ENCODE results near the gene CCDC90B.
A peak's percentile ranks its signal among the peaks of the same experiment; 100 is the strongest.

Gene CCDC90B

GRCh38 chr11:83255366-83255765 lies 30.8 kb downstream of the CCDC90B start:
- no peak for DNase-seq (ENCODE audit: low read depth)
- no peak overlapping the region for H3K4me3 ChIP-seq (ENCODE audit: low read depth, low read length)
- TF ChIP-seq, protein P1, sequence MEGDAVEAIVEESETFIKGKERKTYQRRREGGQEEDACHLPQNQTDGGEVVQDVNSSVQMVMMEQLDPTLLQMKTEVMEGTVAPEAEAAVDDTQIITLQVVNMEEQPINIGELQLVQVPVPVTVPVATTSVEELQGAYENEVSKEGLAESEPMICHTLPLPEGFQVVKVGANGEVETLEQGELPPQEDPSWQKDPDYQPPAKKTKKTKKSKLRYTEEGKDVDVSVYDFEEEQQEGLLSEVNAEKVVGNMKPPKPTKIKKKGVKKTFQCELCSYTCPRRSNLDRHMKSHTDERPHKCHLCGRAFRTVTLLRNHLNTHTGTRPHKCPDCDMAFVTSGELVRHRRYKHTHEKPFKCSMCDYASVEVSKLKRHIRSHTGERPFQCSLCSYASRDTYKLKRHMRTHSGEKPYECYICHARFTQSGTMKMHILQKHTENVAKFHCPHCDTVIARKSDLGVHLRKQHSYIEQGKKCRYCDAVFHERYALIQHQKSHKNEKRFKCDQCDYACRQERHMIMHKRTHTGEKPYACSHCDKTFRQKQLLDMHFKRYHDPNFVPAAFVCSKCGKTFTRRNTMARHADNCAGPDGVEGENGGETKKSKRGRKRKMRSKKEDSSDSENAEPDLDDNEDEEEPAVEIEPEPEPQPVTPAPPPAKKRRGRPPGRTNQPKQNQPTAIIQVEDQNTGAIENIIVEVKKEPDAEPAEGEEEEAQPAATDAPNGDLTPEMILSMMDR (conservative IDR thresholded peaks at IDR 0.05; ENCODE audit: low read depth, low read length) = no peak

GRCh38 chr11:83252941-83253340 lies 33.2 kb downstream of the CCDC90B start:
- no peak for DNase-seq (ENCODE audit: low read depth)
- no peak overlapping the region for H3K4me3 ChIP-seq (ENCODE audit: low read depth, low read length)
- TF ChIP-seq, protein P1 (conservative IDR thresholded peaks at IDR 0.05; ENCODE audit: low read depth, low read length) = no peak

GRCh38 chr11:83252266-83252665 lies 33.9 kb downstream of the CCDC90B start:
- TF ChIP-seq, protein P1 (conservative IDR thresholded peaks at IDR 0.05; ENCODE audit: low read depth, low read length) = no peak
- no peak for DNase-seq (ENCODE audit: low read depth)
- no peak overlapping the region for H3K4me3 ChIP-seq (ENCODE audit: low read depth, low read length)

- peak; percentile 83 for DNase-seq (ENCODE audit: low read depth)
- no peak overlapping the region for H3K4me3 ChIP-seq (ENCODE audit: low read depth, low read length)
- TF ChIP-seq, protein P1 (conservative IDR thresholded peaks at IDR 0.05; ENCODE audit: low read depth, low read length) = peak; percentile 76
Measured at GRCh38 chr11:83249972-83250593, 36.1 kb downstream of the CCDC90B start.

- TF ChIP-seq, protein P1 (conservative IDR thresholded peaks at IDR 0.05; ENCODE audit: low read depth, low read length) = no peak
- no peak overlapping the region for H3K4me3 ChIP-seq (ENCODE audit: low read depth, low read length)
Measured at GRCh38 chr11:83249445-83249844, 36.7 kb downstream of the CCDC90B start.

GRCh38 chr11:83241291-83241946 lies 44.7 kb downstream of the CCDC90B start:
- H3K4me3 ChIP-seq (ENCODE audit: low read depth, low read length) = no peak overlapping the region
- TF ChIP-seq, protein P1 (conservative IDR thresholded peaks at IDR 0.05; ENCODE audit: low read depth, low read length) = peak; percentile 82
- DNase-seq (ENCODE audit: low read depth) = peak; percentile 83

More at GRCh38 chr11:83249445-83249844, 36.7 kb downstream of the CCDC90B start:
- no peak for DNase-seq (ENCODE audit: low read depth)

DNA sequence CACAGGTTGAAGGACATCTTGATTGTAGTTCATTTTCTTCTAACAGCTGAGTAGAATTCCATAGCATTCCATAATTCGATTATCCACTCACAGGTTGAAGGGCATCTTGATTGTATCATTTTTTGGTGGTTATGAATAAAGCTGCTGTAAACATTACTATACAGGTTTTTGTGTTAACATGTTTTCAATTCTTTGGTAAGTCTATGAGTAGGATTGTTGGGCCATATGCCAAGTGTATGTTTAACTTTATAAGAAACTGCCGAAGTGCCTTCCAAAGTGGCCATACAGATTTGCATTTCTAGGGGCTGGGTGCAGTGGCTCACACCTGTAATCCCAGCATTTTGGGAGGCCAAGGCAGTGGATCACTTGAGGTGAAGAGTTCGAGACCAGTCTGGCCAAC lies 48.1 kb downstream of the CCDC90B start:
- H3K4me3 ChIP-seq (ENCODE audit: low read depth, low read length) = no peak overlapping the region
- no peak for DNase-seq (ENCODE audit: low read depth)
- TF ChIP-seq, protein P1 (conservative IDR thresholded peaks at IDR 0.05; ENCODE audit: low read depth, low read length) = no peak

All from choroid plexus epithelial cell (primary cell).